Measurements from ENCODE around the gene CLDN19.
A peak's percentile ranks its signal among the peaks of the same experiment; 100 is the strongest.
"Not testable (repeated sequence)": the region's sequence is repeated elsewhere in the genome, so short reads cannot be mapped to it uniquely, and the experiment has no call there.

CLDN19 gene

GRCh38 chr1:42725820-42726219 lies 14.2 kb downstream of the CLDN19 start:
- not testable (repeated sequence) for H3K9me3 Mint-ChIP-seq

GRCh38 chr1:42723511-42723910 lies 16.5 kb downstream of the CLDN19 start:
- no peaks in the 10 kb centered on the region for H3K9me3 Mint-ChIP-seq
- no peaks in the 10 kb centered on the region for H3K27me3 Mint-ChIP-seq
- no peak overlapping the region for H3K4me3 Mint-ChIP-seq
- peaks cover under 1 to 12% of the 10 kb centered on the region in 2 donors for H3K36me3 Mint-ChIP-seq
- H3K27ac Mint-ChIP-seq = no peak overlapping the region
- no peak for ATAC-seq (replicated peaks)
- DNase-seq = no peak
- peaks cover 0 to 6% of the 10 kb centered on the region in 2 donors for H3K4me1 Mint-ChIP-seq

More at GRCh38 chr1:42725820-42726219, 14.2 kb downstream of the CLDN19 start:
- H3K4me1 Mint-ChIP-seq; H3K4me3 Mint-ChIP-seq; ATAC-seq (replicated peaks); H3K27ac Mint-ChIP-seq; H3K36me3 Mint-ChIP-seq; DNase-seq; H3K27me3 Mint-ChIP-seq: not testable (repeated sequence)

GRCh38 chr1:42722403-42722802 lies 17.6 kb downstream of the CLDN19 start:
- H3K4me1 Mint-ChIP-seq; DNase-seq; H3K4me3 Mint-ChIP-seq; H3K27ac Mint-ChIP-seq; ATAC-seq (replicated peaks); H3K9me3 Mint-ChIP-seq; H3K27me3 Mint-ChIP-seq: not testable (repeated sequence)
- peaks cover 9 to 23% of the 10 kb centered on the region in 2 donors for H3K36me3 Mint-ChIP-seq

DNA sequence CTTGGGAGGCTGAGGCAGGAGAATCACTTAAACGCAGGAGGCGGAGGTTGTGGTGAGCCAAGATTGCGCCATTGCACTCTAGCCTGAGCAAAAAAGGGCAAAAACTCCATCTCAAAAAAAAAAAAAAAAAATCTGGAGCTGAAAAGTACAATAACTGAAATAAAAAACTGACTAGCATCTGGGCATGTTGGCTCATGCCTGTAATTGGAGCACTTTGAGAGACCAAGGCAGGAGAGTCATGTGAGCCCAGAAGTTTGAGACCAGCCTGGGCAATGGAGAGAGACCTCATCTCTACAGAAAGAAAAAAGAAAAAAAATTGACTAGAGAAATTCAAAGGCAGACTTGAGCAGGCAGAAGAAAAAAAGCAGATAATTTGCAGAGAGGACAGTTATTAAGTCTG lies 18.1 kb downstream of the CLDN19 start:
- Mint-ChIP-seq H3K36me3 (peaks cover 13 to 27% of the 10 kb centered on the region in 2 donors), H3K4me1 (peaks cover 2 to 6% of the 10 kb centered on the region in 2 donors), H3K9me3 (no peaks in the 10 kb centered on the region), H3K4me3 (no peak overlapping the region), H3K27ac (peak overlapping the region; percentile 16), H3K27me3 (no peaks in the 10 kb centered on the region)
- ATAC-seq (replicated peaks) (no peak), DNase-seq (no peak)

GRCh38 chr1:42720868-42721267 lies 19.2 kb downstream of the CLDN19 start:
- DNase-seq (no peak), ATAC-seq (replicated peaks) (no peak)
- peaks cover 0 to 2% of the 10 kb centered on the region in 2 donors for H3K9me3 Mint-ChIP-seq
- H3K27ac Mint-ChIP-seq = no peak overlapping the region
- H3K4me1 Mint-ChIP-seq = peaks cover 2 to 6% of the 10 kb centered on the region in 2 donors
- no peaks in the 10 kb centered on the region for H3K27me3 Mint-ChIP-seq
- peaks cover 22 to 36% of the 10 kb centered on the region in 2 donors for H3K36me3 Mint-ChIP-seq
- H3K4me3 Mint-ChIP-seq = no peak overlapping the region

GRCh38 chr1:42714441-42714840 lies 25.6 kb downstream of the CLDN19 start:
- H3K4me1 Mint-ChIP-seq; DNase-seq; H3K4me3 Mint-ChIP-seq; H3K27me3 Mint-ChIP-seq; ATAC-seq (replicated peaks); H3K27ac Mint-ChIP-seq: not testable (repeated sequence)
- Mint-ChIP-seq H3K9me3 (peaks cover 18 to 20% of the 10 kb centered on the region in 2 donors), H3K36me3 (peaks cover 82 to 86% of the 10 kb centered on the region in 2 donors)

DNA sequence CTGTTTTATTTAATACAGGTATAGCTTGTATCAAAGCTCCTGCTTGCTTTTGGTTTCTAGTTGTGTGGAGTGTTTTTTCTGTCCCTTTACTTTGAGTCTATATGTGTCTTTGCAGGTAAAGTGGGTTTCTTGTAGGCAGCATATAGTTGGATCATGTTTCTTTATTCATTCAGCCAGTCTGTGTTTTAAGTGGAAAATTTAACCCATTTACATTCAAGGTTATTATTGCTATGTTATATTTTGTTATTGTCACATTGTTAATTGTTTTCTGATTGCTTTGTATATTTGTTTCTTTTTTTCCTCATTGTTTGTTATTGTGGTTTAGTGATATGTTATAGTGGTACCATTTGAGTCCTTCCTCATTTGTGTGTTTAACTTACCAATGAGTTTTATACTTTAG lies 26.7 kb downstream of the CLDN19 start:
- no peak for DNase-seq
- Mint-ChIP-seq H3K4me3 (no peak overlapping the region), H3K36me3 (peaks cover 82 to 87% of the 10 kb centered on the region in 2 donors), H3K27ac (no peak overlapping the region), H3K4me1 (peaks cover 4 to 7% of the 10 kb centered on the region in 2 donors), H3K27me3 (no peaks in the 10 kb centered on the region), H3K9me3 (peaks cover 18 to 20% of the 10 kb centered on the region in 2 donors)
- no peak for ATAC-seq (replicated peaks)

- not testable (repeated sequence) for H3K4me3 Mint-ChIP-seq; H3K27me3 Mint-ChIP-seq; DNase-seq; H3K4me1 Mint-ChIP-seq; H3K27ac Mint-ChIP-seq; ATAC-seq (replicated peaks)
- peaks cover 82 to 87% of the 10 kb centered on the region in 2 donors for H3K36me3 Mint-ChIP-seq
- peaks cover 18 to 20% of the 10 kb centered on the region in 2 donors for H3K9me3 Mint-ChIP-seq
Observed at GRCh38 chr1:42712808-42713207, 27.2 kb downstream of the CLDN19 start.

- DNase-seq (no peak), ATAC-seq (replicated peaks) (no peak)
- H3K27me3 Mint-ChIP-seq = no peaks in the 10 kb centered on the region
- H3K27ac Mint-ChIP-seq = peak overlapping the region; percentile 90
- peaks cover 4 to 8% of the 10 kb centered on the region in 2 donors for H3K4me1 Mint-ChIP-seq
- H3K36me3 Mint-ChIP-seq = peaks cover 52 to 74% of the 10 kb centered on the region in 2 donors
- no peaks in the 10 kb centered on the region for H3K9me3 Mint-ChIP-seq
- no peak overlapping the region for H3K4me3 Mint-ChIP-seq
Observed at GRCh38 chr1:42703888-42704464, 36.1 kb downstream of the CLDN19 start.

DNA sequence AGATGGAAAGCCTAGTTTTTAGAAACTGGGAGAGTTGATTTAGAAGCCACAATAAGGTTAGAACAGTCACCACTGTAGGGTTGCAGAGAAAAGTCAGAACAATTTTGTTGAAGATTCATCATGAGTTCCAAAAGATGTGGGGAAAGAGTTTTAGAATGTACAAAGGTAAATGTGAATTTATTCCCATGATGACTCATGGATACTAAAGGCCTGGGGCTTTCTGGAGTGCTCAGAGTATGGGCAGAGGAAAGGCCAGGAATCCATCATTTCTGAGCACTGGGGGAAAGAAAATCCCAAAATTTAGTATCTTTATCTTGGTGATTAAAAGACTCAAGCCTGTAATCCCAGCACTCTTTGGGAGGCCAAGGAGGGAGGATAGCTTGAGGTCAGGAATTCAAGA lies 40.0 kb downstream of the CLDN19 start:
- no peak overlapping the region for H3K4me3 Mint-ChIP-seq
- H3K9me3 Mint-ChIP-seq = no peaks in the 10 kb centered on the region
- no peak for ATAC-seq (replicated peaks)
- H3K36me3 Mint-ChIP-seq = peaks cover 47 to 73% of the 10 kb centered on the region in 2 donors
- H3K4me1 Mint-ChIP-seq = peaks cover 11 to 15% of the 10 kb centered on the region in 2 donors
- no peak for DNase-seq
- no peaks in the 10 kb centered on the region for H3K27me3 Mint-ChIP-seq
- no peak overlapping the region for H3K27ac Mint-ChIP-seq

- DNase-seq = no peak
- no peaks in the 10 kb centered on the region for H3K27me3 Mint-ChIP-seq
- no peaks in the 10 kb centered on the region for H3K9me3 Mint-ChIP-seq
- peaks cover 36 to 65% of the 10 kb centered on the region in 2 donors for H3K36me3 Mint-ChIP-seq
- no peak overlapping the region for H3K4me3 Mint-ChIP-seq
- no peak for ATAC-seq (replicated peaks)
- H3K27ac Mint-ChIP-seq = no peak overlapping the region
- peaks cover 11 to 25% of the 10 kb centered on the region in 2 donors for H3K4me1 Mint-ChIP-seq
Observed at GRCh38 chr1:42698081-42698813, 41.8 kb downstream of the CLDN19 start.

GRCh38 chr1:42692911-42693310 lies 47.1 kb downstream of the CLDN19 start:
- Mint-ChIP-seq H3K36me3 (peaks cover 19 to 43% of the 10 kb centered on the region in 2 donors), H3K4me3 (peak overlapping the region in 1 of 2 donors; percentile 4), H3K27me3 (no peaks in the 10 kb centered on the region), H3K4me1 (peaks cover 35 to 48% of the 10 kb centered on the region in 2 donors), H3K9me3 (no peaks in the 10 kb centered on the region), H3K27ac (no peak overlapping the region)
- no peak for ATAC-seq (replicated peaks)
- no peak for DNase-seq

DNA sequence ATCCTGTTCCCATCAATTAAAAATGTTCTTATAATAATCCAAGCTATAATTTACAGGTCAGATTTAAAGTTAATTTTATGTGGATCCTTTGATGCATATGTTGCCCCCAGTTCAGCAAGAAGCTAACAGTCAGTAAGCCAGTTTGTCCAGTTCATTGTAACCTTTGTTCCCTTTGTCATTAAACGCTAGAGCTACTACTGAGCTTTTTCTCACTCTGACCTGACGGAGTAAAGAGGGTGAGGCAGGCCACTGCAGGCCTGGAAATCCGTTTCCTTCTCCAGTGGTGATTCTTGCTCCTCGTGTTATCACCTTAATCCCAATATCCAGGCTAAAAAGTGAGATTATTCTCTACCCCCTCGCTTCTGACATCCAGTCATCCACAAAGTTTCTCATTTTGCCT lies 47.6 kb downstream of the CLDN19 start:
- H3K4me3 Mint-ChIP-seq = no peak overlapping the region
- H3K9me3 Mint-ChIP-seq = no peaks in the 10 kb centered on the region
- H3K4me1 Mint-ChIP-seq = peaks cover 39 to 52% of the 10 kb centered on the region in 2 donors
- peaks cover 24 to 47% of the 10 kb centered on the region in 2 donors for H3K36me3 Mint-ChIP-seq
- DNase-seq (no peak), ATAC-seq (replicated peaks) (no peak)
- peak overlapping the region; percentile 31 for H3K27ac Mint-ChIP-seq
- H3K27me3 Mint-ChIP-seq = no peaks in the 10 kb centered on the region

DNA sequence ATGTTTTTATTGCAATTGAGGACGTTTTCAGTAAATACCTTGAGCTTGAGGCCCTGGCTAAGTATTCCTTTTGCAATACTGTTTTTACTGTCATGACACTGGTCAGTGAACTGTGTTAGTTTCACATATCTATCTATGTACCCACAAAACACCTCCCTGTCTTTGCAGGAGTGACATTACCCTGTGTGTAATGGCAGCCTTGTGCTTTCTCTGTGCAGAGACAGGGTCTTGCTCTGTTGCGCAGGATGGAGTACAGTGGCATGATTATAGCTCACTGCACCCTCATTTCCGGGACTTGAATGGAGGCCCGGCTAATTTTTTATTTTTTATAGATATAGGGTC lies 48.9 kb downstream of the CLDN19 start:
- Mint-ChIP-seq H3K36me3 (peaks cover 21 to 50% of the 10 kb centered on the region in 2 donors), H3K27ac (no peak overlapping the region)
- peak; percentile 41 to 63 for ATAC-seq (replicated peaks)

More for the DNA sequence above, 48.9 kb downstream of the CLDN19 start:
- no peaks in the 10 kb centered on the region for H3K9me3 Mint-ChIP-seq
- no peak overlapping the region for H3K4me3 Mint-ChIP-seq
- H3K27me3 Mint-ChIP-seq = no peaks in the 10 kb centered on the region
- no peak for DNase-seq
- H3K4me1 Mint-ChIP-seq = peaks cover 42 to 64% of the 10 kb centered on the region in 2 donors
